Measurements from ENCODE around the gene MED27. TPM values are rescaled to one million over a fixed set of nuclear protein-coding genes. Genes with fewer than 3 reads are reported as not detected.

Gene MED27
- total and polyA plus RNA-seq, 2 of the 4 experiments (the other 2 are of a cell fraction): 50.2 to 63.4 TPM

GRCh38 chr9:132069046-132069898, 10.4 kb downstream of the MED27 start:
- dilution Hi-C loops (cut with HindIII; ENCODE audit: low sequenced_read_pairs, unreplicated experiment): no loop called here

More at GRCh38 chr9:132069046-132069898, 10.4 kb downstream of the MED27 start:
- no TSS peak for BruUV-seq (replicated peaks)
- peaks cover 59 to 96% of the 10 kb centered on the region in 2 experiments for H3K79me1 ChIP-seq (ENCODE audit: low read depth in 1 of 2, low read length in 2 of 2)
- no peak overlapping the region for H4K5ac ChIP-seq (ENCODE audit: low read depth, low read length)
- no peaks in the 10 kb centered on the region for H3K9me3 ChIP-seq (ENCODE audit: control insufficient read depth, insufficient read depth, low read length)
- H3K27me3 ChIP-seq (ENCODE audit: control insufficient read depth, insufficient read depth, low read length): no peaks in the 10 kb centered on the region
- POLR2A ChIA-PET (ENCODE audit: unreplicated experiment): no interaction called here
- ATAC-seq (ENCODE audit: low read depth): peak; percentile 97
- H3K27ac ChIP-seq (ENCODE audit: insufficient read depth, low read length): no peak overlapping the region
- H2BK20ac ChIP-seq (ENCODE audit: low read depth, low read length): no peak overlapping the region
- H3K18ac ChIP-seq (ENCODE audit: low read depth, low read length): no peak overlapping the region; the same call in 1 of the 2 replicates
- H3K9me1 ChIP-seq (ENCODE audit: insufficient read depth, low read length): peaks cover 26% of the 10 kb centered on the region
- H4K8ac ChIP-seq (ENCODE audit: low read depth in 2 of 2, low read length in 2 of 2): 0 out of 4 replicates have a peak overlapping the region, but pooled peaks of 1 of the 2 experiments have one; percentile 23
- H3K56ac ChIP-seq (ENCODE audit: extremely low read depth, insufficient read depth, low read length): no peak overlapping the region
- H3K4me3 ChIP-seq (ENCODE audit: insufficient read depth, low read depth, low read length): no peak overlapping the region
- intact Hi-C loops (cut with micrococcal nuclease): no loop called here
- H2BK15ac ChIP-seq (ENCODE audit: low read depth, low read length): no peak overlapping the region
- peaks cover 9% of the 10 kb centered on the region for H3K4me1 ChIP-seq (ENCODE audit: control insufficient read depth, insufficient read depth, low read length)
- CTCF ChIA-PET: no interaction called here
- 0 out of 2 replicates have a peak overlapping the region, but pooled peaks have one; percentile 9 for H3K4ac ChIP-seq (ENCODE audit: low read depth, low read length)
- in situ Hi-C loops (cut with MboI; ENCODE audit: low sequenced_read_pairs): no loop called here
- H3K9ac ChIP-seq (ENCODE audit: low read depth, low read length): no peak overlapping the region
- no peak for TF ChIP-seq CEBPB (IDR thresholded peaks at IDR 0.05; ENCODE audit: low read depth, low read length)
- no peak for TF ChIP-seq CTCF (conservative IDR thresholded peaks at IDR 0.05; ENCODE audit: low read depth, low read length)
- TF ChIP-seq RAD21 (IDR thresholded peaks at IDR 0.05; ENCODE audit: low read length): no peak
- no peak for TF ChIP-seq RFX5 (IDR thresholded peaks at IDR 0.05; ENCODE audit: low read depth, low read length)
- TF ChIP-seq BHLHE40 (IDR thresholded peaks at IDR 0.05; ENCODE audit: low read depth, low read length): no peak
- no peak for TF ChIP-seq NFE2L2 (IDR thresholded peaks at IDR 0.05; ENCODE audit: low read depth, low read length)
- no peak for TF ChIP-seq RCOR1 (IDR thresholded peaks at IDR 0.05; ENCODE audit: insufficient replicate concordance, low read length)
- no peak for TF ChIP-seq POLR2A (IDR thresholded peaks at IDR 0.05; ENCODE audit: low read depth, low read length)
- TF ChIP-seq MAFK (IDR thresholded peaks at IDR 0.05; ENCODE audit: low read depth, low read length): no peak
- no peak for TF ChIP-seq MAZ (IDR thresholded peaks at IDR 0.05; ENCODE audit: borderline replicate concordance, low read depth, low read length)
- no peak for TF ChIP-seq CHD1 (IDR thresholded peaks at IDR 0.05; ENCODE audit: low read depth, low read length)
- TF ChIP-seq MXI1 (IDR thresholded peaks at IDR 0.05; ENCODE audit: borderline replicate concordance, low read depth, low read length): no peak
- no peak for TF ChIP-seq USF2 (IDR thresholded peaks at IDR 0.05; ENCODE audit: low read depth, low read length)
- peak overlapping the region; percentile 16 for H2AK9ac ChIP-seq (replicated peaks; ENCODE audit: low read depth, low read length, poor library complexity)
- peak overlapping the region; percentile 17; the same call in 1 of the 2 replicates for H2BK120ac ChIP-seq (ENCODE audit: low read depth, low read length)
- H2AK5ac ChIP-seq (ENCODE audit: low read depth, low read length): peak overlapping the region; percentile 48; the same call in 1 of the 2 replicates
- H2BK5ac ChIP-seq (ENCODE audit: low read depth, low read length, poor library complexity, severe bottlenecking): no peak overlapping the region
- peaks cover 61% of the 10 kb centered on the region for H4K20me1 ChIP-seq (ENCODE audit: insufficient read depth, low read length)
- 81% methylated on average over 2 of the region's 9 CpGs; no CpG with 5 or more reads in 1 of the 2 experiments for WGBS, 2 experiments (ENCODE audit: extremely low coverage in 2 of 2, insufficient read length in 1 of 2)
- H4K91ac ChIP-seq (ENCODE audit: insufficient read depth, low read depth, low read length): no peak overlapping the region
- H3K4me2 ChIP-seq (ENCODE audit: low read depth, low read length): peak overlapping the region; percentile 15; the same call in 1 of the 2 replicates
- no peak overlapping the region for H2AFZ ChIP-seq (replicated peaks; ENCODE audit: low read length, poor library complexity)
- peaks cover 17% of the 10 kb centered on the region for H3K36me3 ChIP-seq (ENCODE audit: control insufficient read depth, insufficient read depth, low read length)
- peak; percentile 72 for DNase-seq
- H3K14ac ChIP-seq (replicated peaks; ENCODE audit: low read depth, low read length): peak overlapping the region; percentile 2; the same call in 1 of the 2 replicates
- H3K23ac ChIP-seq (ENCODE audit: low read depth, low read length): no peak overlapping the region
